ENCODE measurements around the gene FHIT. TPM values are rescaled to one million over a fixed set of nuclear protein-coding genes. Genes with fewer than 3 reads are reported as not detected.
"Not testable (repeated sequence)": the region's sequence is repeated elsewhere in the genome, so short reads cannot be mapped to it uniquely, and the experiment has no call there.

FHIT gene
- total RNA-seq, 2 donors from 2014 or later, result 10.4 to 15.8 TPM

GRCh38 chr3:59938828-59939227, 1312.4 kb downstream of the FHIT start:
- Histone ChIP-seq H3K4me1 (no peaks in the 10 kb centered on the region), H3K9me3 (no peaks in the 10 kb centered on the region), H3K27ac (no peak overlapping the region), H3K27me3 (no peaks in the 10 kb centered on the region), H3K4me3 (no peak overlapping the region), H3K36me3 (replicated peaks in 1 of 2; ENCODE audit: insufficient read depth in 1 of 2, low read depth in 2 of 2) (no peaks in the 10 kb centered on the region)
- 79 to 94% methylated on average over 3 of the region's 3 CpGs for WGBS, 2 donors
- TF ChIP-seq CTCF (IDR thresholded peaks at IDR 0.05) (no peak), POLR2A (IDR thresholded peaks at IDR 0.05) (no peak)
- ATAC-seq, result no peak
- DNase-seq, result no peak
- intact Hi-C loops (cut with DNase I), result no loop called here

GRCh38 chr3:59937201-59937600, 1314.1 kb downstream of the FHIT start:
- DNase-seq (no peak), ATAC-seq (no peak)
- TF ChIP-seq CTCF (IDR thresholded peaks at IDR 0.05) (no peak), POLR2A (IDR thresholded peaks at IDR 0.05) (no peak)
- 72 to 81% methylated on average over 4 of the region's 4 CpGs for WGBS, 2 donors
- H3K36me3 ChIP-seq (replicated peaks in 1 of 2; ENCODE audit: insufficient read depth in 1 of 2, low read depth in 2 of 2), result no peaks in the 10 kb centered on the region
- H3K27me3 ChIP-seq, result no peaks in the 10 kb centered on the region
- H3K4me1 ChIP-seq, result no peaks in the 10 kb centered on the region
- intact Hi-C loops (cut with DNase I), result no loop called here
- H3K27ac ChIP-seq, result no peak overlapping the region
- H3K4me3 ChIP-seq, result no peak overlapping the region
- H3K9me3 ChIP-seq, result no peaks in the 10 kb centered on the region

DNA sequence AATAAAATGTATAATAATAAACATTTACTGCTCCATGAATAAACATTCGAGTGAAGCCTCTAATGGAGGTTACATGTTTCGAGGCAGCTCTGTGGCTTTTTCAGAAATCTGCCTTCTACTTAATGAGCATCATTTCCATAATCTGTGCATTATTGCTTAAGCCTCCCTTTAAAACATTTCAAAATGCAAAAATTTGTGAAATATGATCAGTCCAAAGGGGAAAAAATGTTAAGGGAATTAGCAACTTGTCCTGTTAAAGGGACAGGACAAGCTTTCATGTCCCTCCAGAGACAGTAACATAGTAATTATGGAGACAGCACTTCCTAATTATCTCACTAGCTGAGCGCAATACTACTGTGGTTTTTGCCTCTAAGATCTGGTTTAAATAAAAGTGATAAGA, 1314.8 kb downstream of the FHIT start:
- Histone ChIP-seq H3K4me1 (no peaks in the 10 kb centered on the region), H3K36me3 (replicated peaks in 1 of 2; ENCODE audit: insufficient read depth in 1 of 2, low read depth in 2 of 2) (no peaks in the 10 kb centered on the region), H3K9me3 (no peaks in the 10 kb centered on the region), H3K27ac (no peak overlapping the region), H3K27me3 (no peaks in the 10 kb centered on the region), H3K4me3 (no peak overlapping the region)
- ATAC-seq (no peak), DNase-seq (no peak)
- TF ChIP-seq CTCF (IDR thresholded peaks at IDR 0.05) (no peak), POLR2A (IDR thresholded peaks at IDR 0.05) (no peak)
- 88 to 91% methylated on average over 3 of the region's 3 CpGs for WGBS, 2 donors
- intact Hi-C loops (cut with DNase I), result no loop called here

- ATAC-seq, result no peak
- no peak for TF ChIP-seq CTCF (IDR thresholded peaks at IDR 0.05)
- TF ChIP-seq POLR2A (IDR thresholded peaks at IDR 0.05), result no peak
- WGBS, 2 donors, result 61 to 81% methylated on average over 1 of the region's 1 CpG
Observed at GRCh38 chr3:59935025-59935424, 1316.2 kb downstream of the FHIT start.

DNA sequence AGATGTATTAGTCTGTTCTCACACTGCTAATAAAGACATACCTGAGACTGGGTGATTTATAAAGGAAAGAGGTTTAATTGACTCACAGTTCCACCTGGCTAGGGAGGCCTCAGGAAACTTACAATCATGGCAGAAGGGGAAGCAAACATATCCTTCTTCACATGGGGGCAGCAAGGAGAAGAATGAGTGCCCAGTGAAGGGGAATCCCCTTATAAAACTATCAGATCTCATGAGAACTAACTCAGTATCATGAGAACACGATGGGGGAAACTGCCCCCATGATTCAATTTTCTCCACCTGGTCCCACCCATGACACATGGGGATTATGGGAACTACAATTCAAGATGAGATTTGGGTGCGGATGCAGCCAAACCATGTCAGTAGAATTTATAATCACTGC, 1316.7 kb downstream of the FHIT start:
- ATAC-seq; intact Hi-C loops (cut with DNase I); H3K9me3 ChIP-seq; H3K4me1 ChIP-seq; H3K36me3 ChIP-seq (replicated peaks in 1 of 2; ENCODE audit: insufficient read depth in 1 of 2, low read depth in 2 of 2); DNase-seq; H3K4me3 ChIP-seq; H3K27ac ChIP-seq; H3K27me3 ChIP-seq: not testable (repeated sequence)
- WGBS, 2 donors, result 89 to 90% methylated on average over 2 of the region's 2 CpGs

More at GRCh38 chr3:59935025-59935424, 1316.2 kb downstream of the FHIT start:
- intact Hi-C loops (cut with DNase I), result no loop called here
- no peaks in the 10 kb centered on the region for H3K4me1 ChIP-seq
- H3K4me3 ChIP-seq, result no peak overlapping the region
- H3K27ac ChIP-seq, result no peak overlapping the region
- no peaks in the 10 kb centered on the region for H3K9me3 ChIP-seq
- no peaks in the 10 kb centered on the region for H3K36me3 ChIP-seq (replicated peaks in 1 of 2; ENCODE audit: insufficient read depth in 1 of 2, low read depth in 2 of 2)
- no peaks in the 10 kb centered on the region for H3K27me3 ChIP-seq
- no peak for DNase-seq
